H1 (cell line): ENCODE measurements around the gene XYLB. TPM values are rescaled to one million over a fixed set of nuclear protein-coding genes. Genes with fewer than 3 reads are reported as not detected.

ENCODE experiments used
- CTCF ChIA-PET: fragments of 300-600 bp; sonication (Branson Sonifier 250); formaldehyde crosslinking; loops from one replicate; lab custom pipeline; 2021; ENCODE audit not compliant: partially characterized antibody; lab: Charles Lee
- POLR2A ChIA-PET: fragments of 300-600 bp; sonication (Branson Sonifier 250); formaldehyde crosslinking; loops from one replicate; lab custom pipeline; 2021; ENCODE audit warnings: inconsistent platforms; ENCODE audit not compliant: partially characterized antibody; lab: Charles Lee
- DNase-seq, 2 experiments: peaks; one replicate each; pipeline versions ENCODE4 v3.0.0 to v3.0.0-alpha.2; 2010 to 2022; ENCODE audit warnings: low spot score in 2 of 2, low read depth in 1 of 2, mixed read lengths in 1 of 2
- FAIRE-seq: peaks from 2 replicates; lab custom pipeline; 2011; peaks lifted over from hg19 to GRCh38; lab: Jason Lieb, UNC
- H2AFZ ChIP-seq: 2 replicates; pipeline ENCODE4 v1.8.1; 2012; ENCODE audit warnings: low read length, inconsistent platforms
- H2AK5ac ChIP-seq: 2 replicates; pipeline ENCODE4 v1.6.1; 2013; ENCODE audit warnings: low read depth, low read length
- H2BK120ac ChIP-seq: replicated peaks from 2 replicates; pipeline ENCODE3; 2013; ENCODE audit warnings: low read depth, low read length, inconsistent platforms
- H2BK12ac ChIP-seq: 2 replicates; pipeline ENCODE4 v1.6.1; 2013; ENCODE audit warnings: low read depth, low read length
- H2BK15ac ChIP-seq: 2 replicates; pipeline ENCODE4 v1.6.1; 2013; ENCODE audit warnings: low read length
- H2BK20ac ChIP-seq: 2 replicates; pipeline ENCODE4 v1.6.1; 2013; ENCODE audit warnings: low read length
- H2BK5ac ChIP-seq: 2 replicates; pipeline ENCODE4 v1.6.1; 2013; ENCODE audit warnings: low read depth, low read length
- H3K14ac ChIP-seq: 2 replicates; pipeline ENCODE4 v1.6.1; 2013; ENCODE audit warnings: inconsistent platforms; ENCODE audit not compliant: insufficient read length
- H3K18ac ChIP-seq: 2 replicates; pipeline ENCODE4 v1.6.1; 2013; ENCODE audit warnings: low read length; ENCODE audit errors: extremely low read depth
- H3K23ac ChIP-seq: 2 replicates; pipeline ENCODE4 v1.6.1; 2013; ENCODE audit warnings: inconsistent platforms; ENCODE audit not compliant: insufficient read length
- H3K23me2 ChIP-seq: 2 replicates; pipeline ENCODE4 v1.6.1; 2013; ENCODE audit warnings: low read depth, low read length
- H3K27ac ChIP-seq: 2 replicates; pipeline ENCODE4 v1.6.1; 2011; ENCODE audit warnings: low read depth, low read length, inconsistent platforms
- H3K27me3 ChIP-seq, 4 experiments: replicated peaks in 1 of 4; 1 replicate in 1 of 4; 2 replicates in 3 of 4; pipeline versions ENCODE4 v1.6.1 to v1.8.1; 2011 to 2013; ENCODE audit warnings: low read length in 3 of 4, mild to moderate bottlenecking in 3 of 4, inconsistent platforms in 2 of 4, mixed read lengths in 2 of 4, moderate library complexity in 1 of 4; ENCODE audit not compliant: control insufficient read depth in 3 of 4, insufficient read depth in 3 of 4; ENCODE audit errors: extremely low read depth in 1 of 4
- H3K36me3 ChIP-seq, 4 experiments: 2 replicates each; pipeline versions ENCODE4 v1.6.1 to v1.8.1; 2011 to 2013; ENCODE audit warnings: mild to moderate bottlenecking in 4 of 4, low read length in 3 of 4, moderate library complexity in 2 of 4, control low read depth in 1 of 4, inconsistent platforms in 1 of 4; ENCODE audit not compliant: insufficient read depth in 4 of 4, control insufficient read depth in 2 of 4
- H3K4ac ChIP-seq: replicated peaks from 2 replicates; pipeline ENCODE3; 2013; ENCODE audit warnings: low read length, low read depth, mixed read lengths, inconsistent platforms; ENCODE audit not compliant: insufficient read length
- H3K4me1 ChIP-seq, 4 experiments: replicated peaks in 1 of 4; 1 replicate in 1 of 4; 2 replicates in 3 of 4; pipeline versions ENCODE4 v1.6.1 to v1.8.1; 2011 to 2013; ENCODE audit warnings: low read length in 3 of 4, inconsistent platforms in 2 of 4, mixed read lengths in 1 of 4; ENCODE audit not compliant: insufficient read depth in 4 of 4, control insufficient read depth in 3 of 4
- H3K4me2 ChIP-seq, 2 experiments: 2 replicates each; pipeline versions ENCODE4 v1.6.1 to v1.8.1; 2011 to 2013; ENCODE audit warnings: low read depth in 2 of 2, low read length in 2 of 2, control low read depth in 1 of 2, inconsistent platforms in 1 of 2, mild to moderate bottlenecking in 1 of 2; ENCODE audit not compliant: insufficient read depth in 1 of 2
- H3K4me3 ChIP-seq, 4 experiments: fragments of 200-600, 300-600 bp in 1 of 4; sonication (generic), shearing (Covaris generic), sonication (Bioruptor Twin) in 1 of 4; 2 replicates each; pipeline versions ENCODE4 v1.5.1 to v1.8.1; 2011 to 2016; ENCODE audit warnings: low read length in 4 of 4, low read depth in 3 of 4, control low read depth in 2 of 4, inconsistent platforms in 2 of 4, mild to moderate bottlenecking in 2 of 4, mixed read lengths in 1 of 4, moderate library complexity in 1 of 4; ENCODE audit not compliant: insufficient read depth in 2 of 4; ENCODE audit errors: extremely low read depth in 1 of 4
- H3K56ac ChIP-seq: replicated peaks from 2 replicates; pipeline ENCODE3; 2013; ENCODE audit warnings: low read depth, mild to moderate bottlenecking, mixed read lengths, low read length, inconsistent platforms; ENCODE audit not compliant: insufficient read length
- H3K79me1 ChIP-seq: 2 replicates; pipeline ENCODE4 v1.6.1; 2013; ENCODE audit warnings: low read depth, low read length, control low read depth
- H3K79me2 ChIP-seq, 2 experiments: 2 replicates each; pipeline versions ENCODE4 v1.6.1 to v1.8.1; 2012 to 2013; ENCODE audit warnings: low read length in 2 of 2, mild to moderate bottlenecking in 2 of 2, inconsistent platforms in 1 of 2; ENCODE audit not compliant: insufficient read depth in 2 of 2, control insufficient read depth in 1 of 2
- H3K9ac ChIP-seq, 4 experiments: replicated peaks in 1 of 4; 1 replicate in 1 of 4; 2 replicates in 3 of 4; pipeline versions ENCODE4 v1.6.1 to v1.8.1; 2011 to 2013; ENCODE audit warnings: low read depth in 3 of 4, low read length in 3 of 4, control low read depth in 2 of 4, mild to moderate bottlenecking in 2 of 4, moderate library complexity in 2 of 4, inconsistent platforms in 1 of 4; ENCODE audit errors: extremely low read depth in 1 of 4
- H3K9me3 ChIP-seq, 2 experiments: 2 replicates each; pipeline versions ENCODE4 v1.6.1 to v1.8.1; 2012 to 2013; ENCODE audit warnings: mild to moderate bottlenecking in 2 of 2, moderate library complexity in 2 of 2, control low read depth in 1 of 2, inconsistent platforms in 1 of 2, low read depth in 1 of 2, low read length in 1 of 2, mixed read lengths in 1 of 2; ENCODE audit not compliant: insufficient read depth in 2 of 2
- H4K20me1 ChIP-seq, 2 experiments: replicated peaks in 1 of 2; 2 replicates each; pipeline versions ENCODE3 to v1.8.1; 2011 to 2013; ENCODE audit warnings: inconsistent platforms in 2 of 2, low read length in 2 of 2, mild to moderate bottlenecking in 1 of 2; ENCODE audit not compliant: insufficient read depth in 2 of 2, control insufficient read depth in 1 of 2
- H4K5ac ChIP-seq: 2 replicates; pipeline ENCODE4 v1.6.1; 2013; ENCODE audit warnings: low read length, low read depth, mixed read lengths, inconsistent platforms; ENCODE audit not compliant: insufficient read length
- H4K8ac ChIP-seq: 2 replicates; pipeline ENCODE4 v1.8.0; 2013; ENCODE audit warnings: mild to moderate bottlenecking, moderate library complexity, low read length, inconsistent platforms; ENCODE audit not compliant: insufficient read depth; ENCODE audit errors: extremely low read depth
- H4K91ac ChIP-seq: replicated peaks from 2 replicates; pipeline ENCODE3; 2013; ENCODE audit warnings: low read length, mixed read lengths, inconsistent platforms; ENCODE audit not compliant: insufficient read length
- ATF2 ChIP-seq: IDR thresholded peaks from 2 replicates; pipeline ENCODE4 v1.6.1; 2012; ENCODE audit warnings: low read length, inconsistent platforms
- E2F6 ChIP-seq: IDR thresholded peaks from 2 replicates; pipeline ENCODE4 v1.6.1; 2012; ENCODE audit warnings: inconsistent platforms
- FOSL1 ChIP-seq: IDR thresholded peaks from 2 replicates; pipeline ENCODE4 v1.6.1; 2011; ENCODE audit warnings: mild to moderate bottlenecking, low read depth, low read length, moderate library complexity; ENCODE audit not compliant: insufficient read depth
- HDAC2 ChIP-seq, 2 experiments: fragments of 300-600 bp in 1 of 2; sonication (generic) in 1 of 2; IDR thresholded peaks; 2 replicates each; pipeline ENCODE4 v1.6.1; 2011 to 2012; ENCODE audit warnings: low read depth in 2 of 2, low read length in 2 of 2, mild to moderate bottlenecking in 2 of 2, moderate library complexity in 2 of 2, borderline replicate concordance in 1 of 2, inconsistent platforms in 1 of 2
- HDAC6 ChIP-seq: IDR thresholded peaks from one replicate; pipeline ENCODE4 v1.7.1; 2012; ENCODE audit warnings: low read depth, mild to moderate bottlenecking, inconsistent platforms, low read length, moderate library complexity
- NRF1 ChIP-seq: IDR thresholded peaks from 2 replicates; pipeline ENCODE4 v1.6.1; 2011; ENCODE audit warnings: mild to moderate bottlenecking, low read depth, low read length, improper control_type of control experiment
- RBBP5 ChIP-seq: IDR thresholded peaks from 2 replicates; pipeline ENCODE4 v1.7.1; 2012; ENCODE audit warnings: low read depth, mild to moderate bottlenecking, inconsistent platforms, low read length, moderate library complexity, borderline replicate concordance
- TAF1 ChIP-seq: IDR thresholded peaks from 2 replicates; pipeline ENCODE4 v1.6.1; 2011; ENCODE audit warnings: mild to moderate bottlenecking, low read depth, low read length
- TBP ChIP-seq: IDR thresholded peaks from 2 replicates; pipeline ENCODE4 v1.6.1; 2011; ENCODE audit warnings: low read depth, low read length, improper control_type of control experiment
- USF2 ChIP-seq: IDR thresholded peaks from 2 replicates; pipeline ENCODE4 v1.6.1; 2011; ENCODE audit warnings: low read length, improper control_type of control experiment
- WGBS, 2 experiments: shearing (Covaris generic) in 1 of 2; methylation state at CpG; one replicate each; pipeline versions ENCODE4 v1.1.6 to v1.1.7; 2013 to 2015; ENCODE audit warnings: low lambda C conversion rate in 2 of 2, mixed read lengths in 2 of 2, inconsistent platforms in 1 of 2, low coverage in 1 of 2, missing lambda C conversion rate in 1 of 2; ENCODE audit not compliant: insufficient replicate concordance in 2 of 2, insufficient coverage in 1 of 2, insufficient read length in 1 of 2; ENCODE audit errors: extremely low coverage in 1 of 2, missing lambda C conversion rate in 1 of 2; 5-methylcytosine and 5-hydroxymethylcytosine counted together
- polyA plus RNA-seq, 7 experiments: library from polyadenylated mRNA; depleted of rRNA in 3 of 7; stranded (reverse) in 5 of 7; unstranded in 2 of 7; fragments of >200 nt in 5 of 7; fragments of 200-250 nt in 2 of 7; gene quantifications; 1 replicate in 5 of 7; 2 replicates in 1 of 7; 4 replicates in 1 of 7; pipeline versions ENCODE4 v1.2.1 to v1.2.3, GENCODE V29; 2011 to 2013; ENCODE audit warnings: missing spikeins in 2 of 7, mixed read lengths in 2 of 7
- total RNA-seq: library from RNA; stranded (reverse); fragmentation: NEBNext Ultra II Directional; extraction: Animal tissue kit (Norgen Biotek cat#: 25700); gene quantifications from 2 replicates; pipeline ENCODE4 v1.2.1, GENCODE V29; 2021

Gene XYLB
- total and polyA plus RNA-seq, 2 of the 8 experiments (the other 6 are each of a cell fraction or from before 2014, with no cell fraction given) = 1.7 to 5.5 TPM

- H3K27me3 ChIP-seq = no peaks in the 10 kb centered on the region
- H3K9ac ChIP-seq = no peak overlapping the region
- no peak overlapping the region for H2BK15ac ChIP-seq
- H3K18ac ChIP-seq = no peak overlapping the region
- peaks cover 0 to 8% (median 5%) of the 10 kb centered on the region in 4 experiments; a peak in 3 of 8 replicates for H3K36me3 ChIP-seq
- POLR2A ChIA-PET = no interaction called here
- no peak overlapping the region for H2AFZ ChIP-seq
- FAIRE-seq (no peak), DNase-seq (no peak)
- no peak overlapping the region for H4K91ac ChIP-seq
- no peak overlapping the region for H4K5ac ChIP-seq
- H2BK120ac ChIP-seq = no peak overlapping the region
- no peaks in the 10 kb centered on the region; a peak in 1 of 7 replicates for H3K4me1 ChIP-seq
- no peak overlapping the region for H2BK20ac ChIP-seq
- H3K23me2 ChIP-seq = no peaks in the 10 kb centered on the region
- H2BK5ac ChIP-seq = no peak overlapping the region
- H3K56ac ChIP-seq = no peak overlapping the region
- no peak overlapping the region for H3K4me2 ChIP-seq
- H3K79me2 ChIP-seq = no peaks in the 10 kb centered on the region
- H3K23ac ChIP-seq = no peak overlapping the region
- H3K27ac ChIP-seq = no peak overlapping the region
- no peak overlapping the region for H4K8ac ChIP-seq
- CTCF ChIA-PET = interaction anchor here (1.2 kb wide), 1 partner anchor 9 kb away, joined by 4 read pairs; no protein-coding TSS in a partner anchor
- no peak overlapping the region for H3K14ac ChIP-seq
- no peaks in the 10 kb centered on the region for H4K20me1 ChIP-seq
- no peaks in the 10 kb centered on the region for H3K79me1 ChIP-seq
- H3K9me3 ChIP-seq = peaks cover 4 to 8% of the 10 kb centered on the region in 2 experiments; a peak in 2 of 4 replicates
- no peak overlapping the region for H2BK12ac ChIP-seq
- no peak overlapping the region for H3K4me3 ChIP-seq
- 81% methylated on average over 3 of the region's 3 CpGs; no CpG with 5 or more reads in 1 of the 2 experiments for WGBS, 2 experiments
- H3K4ac ChIP-seq = no peak overlapping the region
- no peak overlapping the region for H2AK5ac ChIP-seq
- TF ChIP-seq FOSL1 = no peak
- TF ChIP-seq USF2 = no peak
- TF ChIP-seq RBBP5 = no peak
- no peak for TF ChIP-seq TBP
- no peak for TF ChIP-seq NRF1
- no peak for TF ChIP-seq HDAC6
- TF ChIP-seq ATF2 = no peak
- TF ChIP-seq HDAC2 (IDR thresholded peaks at IDR 0.05; ENCODE audit: borderline replicate concordance in 1 of 2, low read depth in 2 of 2, low read length in 2 of 2) = no peak
- TF ChIP-seq TAF1 = no peak
- no peak for TF ChIP-seq E2F6
Observed at GRCh38 chr3:38366082-38366481, 19.5 kb downstream of the XYLB start.
